ENCODE data around the gene BCL2.

Gene BCL2

DNA sequence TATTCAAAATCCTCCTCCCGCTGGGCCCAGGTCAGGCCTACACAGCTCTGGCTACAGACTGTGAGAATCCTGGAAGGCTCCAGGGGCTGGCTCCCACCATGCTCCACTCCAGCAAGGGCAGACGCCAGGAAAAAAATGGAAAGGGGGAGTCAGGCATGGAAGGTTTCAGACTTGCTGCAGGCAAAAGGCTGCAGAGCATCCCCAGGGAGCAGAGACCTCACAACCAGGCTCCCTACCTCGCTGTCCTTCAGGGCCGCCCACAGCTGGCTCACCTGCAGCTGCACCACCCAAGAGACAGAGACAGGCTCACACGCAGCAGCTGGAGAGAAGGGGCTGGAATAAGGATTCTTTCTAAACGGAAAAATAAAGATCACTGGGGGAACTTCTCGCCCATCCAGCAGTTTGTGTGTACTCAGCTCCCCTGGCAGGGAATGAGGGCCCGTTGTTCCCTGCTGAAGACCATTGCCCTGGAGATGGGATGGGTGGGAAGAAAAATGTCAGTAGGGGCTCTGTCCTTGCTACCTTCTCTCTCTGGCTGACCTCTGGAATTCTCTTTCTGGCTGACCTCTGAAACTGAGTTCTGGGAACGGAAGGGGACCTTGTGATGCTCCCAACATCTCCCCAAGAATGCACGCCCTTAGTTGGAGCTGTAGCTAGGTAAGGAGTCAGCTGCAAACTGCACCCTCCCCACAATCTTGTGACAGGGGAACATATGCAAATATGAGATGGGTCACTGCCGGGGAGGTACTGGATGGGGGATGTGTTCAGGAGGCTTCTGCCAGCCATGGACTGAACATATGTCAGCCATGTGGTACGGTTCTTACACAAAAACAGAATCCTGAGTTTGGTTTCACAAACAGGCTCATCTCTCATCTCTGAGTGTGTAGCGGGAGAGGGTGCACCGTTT lies 34.5 kb downstream of the BCL2 start:
- DNase-seq, result no peak

GRCh38 chr18:63284173-63284799 lies 35.3 kb downstream of the BCL2 start:
- no peak for DNase-seq

DNA sequence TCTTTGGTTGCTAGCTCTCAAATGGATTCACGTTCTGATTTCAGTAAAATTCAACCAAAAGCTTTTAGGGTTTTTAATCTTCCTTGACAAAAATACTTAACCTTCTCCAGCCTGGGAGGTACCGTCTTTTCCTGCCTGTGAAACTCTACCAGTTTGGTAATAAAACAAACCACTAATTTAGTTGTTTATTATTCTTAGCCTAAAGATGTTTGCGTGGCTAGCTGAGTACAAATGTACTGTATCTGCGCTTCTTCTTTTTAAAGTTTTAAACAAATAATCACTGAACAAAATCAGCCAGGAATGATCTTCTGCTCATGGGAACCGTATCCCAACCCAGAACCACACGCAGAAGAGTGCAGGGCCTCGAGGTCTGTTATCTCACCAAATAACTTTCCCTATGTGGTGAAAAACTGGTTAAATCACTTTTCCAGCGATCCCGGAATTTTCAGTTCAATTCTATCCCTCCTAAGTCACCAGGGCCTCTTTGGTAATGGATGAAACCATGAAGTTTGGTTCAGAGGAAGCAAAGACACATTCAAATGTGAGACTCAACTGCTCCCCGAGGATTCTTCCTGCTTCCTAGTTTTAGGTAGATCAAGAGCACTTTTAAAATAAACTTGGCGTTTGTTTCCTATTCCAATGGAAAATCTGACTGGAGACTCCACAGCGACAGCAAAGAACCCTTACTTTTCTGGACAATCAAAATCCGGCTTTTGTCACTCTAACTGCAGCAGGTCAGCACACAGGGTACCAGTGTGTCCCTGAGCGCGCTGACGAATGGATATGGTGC lies 36.1 kb downstream of the BCL2 start:
- DNase-seq, result no peak

GRCh38 chr18:63282793-63283192 lies 36.8 kb downstream of the BCL2 start:
- no peak for DNase-seq

DNA sequence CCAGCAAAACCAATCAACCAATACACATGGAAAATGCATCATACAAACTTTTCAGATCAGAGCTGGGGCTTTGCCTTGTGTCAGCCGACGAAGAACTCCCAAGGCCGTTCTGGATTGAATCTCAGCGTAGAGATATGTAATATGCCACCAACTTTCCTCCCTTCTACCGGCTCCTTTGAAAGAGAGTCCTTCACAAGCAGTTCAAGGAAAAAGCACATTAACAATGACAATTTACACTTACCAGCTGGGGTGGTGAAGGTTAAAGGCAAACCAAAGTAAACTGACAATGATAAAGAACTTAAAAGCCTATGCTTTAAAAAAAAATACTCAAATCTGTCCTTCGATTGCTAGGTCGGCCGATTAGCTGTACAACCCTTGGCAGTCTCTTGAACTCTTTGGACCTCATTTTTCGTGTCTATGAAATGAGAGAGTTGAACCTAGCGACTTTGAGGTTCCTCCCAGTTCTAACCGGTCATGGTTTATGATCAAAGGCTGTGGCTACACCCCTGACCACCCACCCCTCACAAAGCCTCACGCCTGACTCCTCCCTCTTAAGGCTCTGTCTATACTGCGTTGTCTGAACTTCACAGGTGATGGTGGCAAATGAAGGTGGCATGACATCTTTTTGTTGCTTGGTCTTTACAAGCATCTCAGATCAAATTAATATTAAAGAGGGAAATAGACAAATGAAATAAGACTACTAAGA lies 46.2 kb downstream of the BCL2 start:
- no peak for DNase-seq

GRCh38 chr18:63272638-63273037 lies 46.9 kb downstream of the BCL2 start:
- no peak for DNase-seq

- DNase-seq, result no peak
These were observed 47.7 kb downstream of the BCL2 start for GRCh38 chr18:63271881-63272299.

- DNase-seq, result no peak
These were observed 48.4 kb downstream of the BCL2 start for GRCh38 chr18:63271148-63271547.

DNA sequence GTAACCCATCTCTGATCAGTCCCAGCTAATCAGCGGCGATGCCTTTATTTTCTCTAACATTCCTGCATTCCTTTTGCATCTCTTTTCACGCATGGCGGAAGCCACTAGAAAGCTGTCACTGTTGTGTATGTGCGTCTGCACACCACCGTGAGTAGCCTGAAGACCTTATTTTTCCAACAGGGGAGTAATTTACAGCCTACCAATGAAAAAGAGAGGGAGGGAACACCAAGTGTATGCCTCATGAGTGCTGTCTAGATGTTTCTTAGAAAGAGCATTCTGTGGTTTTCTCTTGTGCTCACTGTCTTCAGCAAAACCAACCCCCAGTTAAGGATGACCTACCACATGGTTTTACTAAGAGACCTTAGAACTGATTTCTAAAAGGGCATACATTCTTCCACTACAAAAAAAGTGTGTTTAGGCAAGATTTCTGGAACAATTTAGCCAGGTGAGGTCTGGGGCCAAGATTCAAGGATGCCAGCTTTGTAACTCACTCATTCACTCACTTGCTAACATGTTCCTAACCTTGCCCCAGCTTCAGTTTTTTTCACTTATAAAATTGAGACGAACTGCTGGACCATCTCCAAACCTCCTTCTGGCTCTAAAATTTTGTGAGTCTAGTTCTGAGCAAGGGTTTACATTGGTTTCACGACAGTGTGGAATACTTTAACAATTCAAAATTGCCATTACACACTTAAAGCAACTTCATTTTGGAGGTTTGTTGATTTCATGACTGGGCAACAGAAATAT lies 51.4 kb downstream of the BCL2 start:
- no peak for DNase-seq

GRCh38 chr18:63266888-63267790 lies 52.4 kb downstream of the BCL2 start:
- DNase-seq, result peak; percentile 23

- no peak for DNase-seq
These were observed 54.2 kb downstream of the BCL2 start for GRCh38 chr18:63265326-63265725.

GRCh38 chr18:63264871-63265270 lies 54.7 kb downstream of the BCL2 start:
- no peak for DNase-seq

DNA sequence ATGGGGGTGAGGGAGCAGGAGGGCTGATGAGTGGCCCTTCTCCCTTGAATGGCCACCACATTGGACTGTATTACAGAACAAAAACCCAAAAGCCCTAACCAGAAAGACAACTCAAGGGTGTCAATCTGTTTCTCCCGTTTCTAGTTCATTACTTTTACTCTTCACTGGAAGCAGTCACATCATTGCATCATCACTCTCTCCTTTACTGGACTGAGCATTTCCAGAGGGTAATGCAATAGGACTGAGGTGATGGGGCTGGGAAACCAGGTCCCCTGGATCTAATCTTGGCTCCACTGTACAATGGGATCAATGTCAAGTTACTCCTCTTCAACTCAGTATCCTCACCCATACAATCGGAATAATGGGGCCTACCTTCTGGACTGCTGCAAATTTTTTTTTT lies 56.1 kb downstream of the BCL2 start:
- no peak for DNase-seq

GRCh38 chr18:63262369-63263335 lies 56.9 kb downstream of the BCL2 start:
- no peak for DNase-seq

- DNase-seq, result no peak
These were observed 58.5 kb downstream of the BCL2 start for GRCh38 chr18:63261029-63261428.

GRCh38 chr18:63260380-63260754 lies 59.2 kb downstream of the BCL2 start:
- DNase-seq, result no peak

DNA sequence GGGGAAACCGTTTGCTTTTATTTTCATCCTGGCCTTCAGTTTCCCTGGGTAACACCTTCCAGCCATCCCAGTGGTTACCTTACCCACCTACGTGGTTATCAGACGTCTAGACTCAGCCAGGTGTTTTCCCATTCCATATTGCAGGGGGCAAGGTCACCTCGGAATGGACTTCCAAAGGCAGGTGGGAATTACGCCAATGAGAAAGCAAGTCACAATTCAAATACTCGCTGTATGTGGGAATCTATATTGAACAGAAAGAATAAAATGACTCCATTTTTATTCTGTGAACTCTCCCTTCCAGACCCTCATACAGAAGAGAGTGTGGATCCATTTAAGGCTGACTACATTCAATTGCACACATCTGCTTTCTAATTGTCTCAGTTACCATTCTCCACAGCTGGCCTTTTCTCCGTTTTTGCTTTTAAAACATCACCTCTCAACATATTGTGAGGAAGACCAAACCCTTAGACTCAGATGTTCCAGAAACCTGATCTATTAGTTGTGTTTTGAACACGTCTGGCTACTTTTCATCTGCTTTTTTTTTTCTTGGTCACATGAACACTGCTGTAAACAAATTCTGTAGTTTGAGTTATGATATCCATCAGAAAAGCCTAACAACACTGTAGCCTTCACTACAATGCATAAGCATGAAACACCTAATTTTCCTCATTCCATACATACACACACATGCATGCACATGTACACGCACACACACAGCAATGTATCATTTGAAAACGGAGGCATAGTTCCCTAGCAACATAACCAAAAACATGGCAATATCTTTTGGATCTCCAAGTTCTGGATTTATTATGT lies 59.8 kb downstream of the BCL2 start:
- DNase-seq, result no peak

- DNase-seq, result no peak
These were observed 60.6 kb downstream of the BCL2 start for GRCh38 chr18:63258749-63259566.
